Measurements from ENCODE around the gene SH3RF2. TPM values are rescaled to one million over a fixed set of nuclear protein-coding genes. Genes with fewer than 3 reads are reported as not detected.

SH3RF2 gene
- total and polyA plus RNA-seq, 2 of the 13 experiments (the other 11 are each of a cell fraction or from before 2014, with no cell fraction given), result 2.6 to 3.7 TPM

DNA sequence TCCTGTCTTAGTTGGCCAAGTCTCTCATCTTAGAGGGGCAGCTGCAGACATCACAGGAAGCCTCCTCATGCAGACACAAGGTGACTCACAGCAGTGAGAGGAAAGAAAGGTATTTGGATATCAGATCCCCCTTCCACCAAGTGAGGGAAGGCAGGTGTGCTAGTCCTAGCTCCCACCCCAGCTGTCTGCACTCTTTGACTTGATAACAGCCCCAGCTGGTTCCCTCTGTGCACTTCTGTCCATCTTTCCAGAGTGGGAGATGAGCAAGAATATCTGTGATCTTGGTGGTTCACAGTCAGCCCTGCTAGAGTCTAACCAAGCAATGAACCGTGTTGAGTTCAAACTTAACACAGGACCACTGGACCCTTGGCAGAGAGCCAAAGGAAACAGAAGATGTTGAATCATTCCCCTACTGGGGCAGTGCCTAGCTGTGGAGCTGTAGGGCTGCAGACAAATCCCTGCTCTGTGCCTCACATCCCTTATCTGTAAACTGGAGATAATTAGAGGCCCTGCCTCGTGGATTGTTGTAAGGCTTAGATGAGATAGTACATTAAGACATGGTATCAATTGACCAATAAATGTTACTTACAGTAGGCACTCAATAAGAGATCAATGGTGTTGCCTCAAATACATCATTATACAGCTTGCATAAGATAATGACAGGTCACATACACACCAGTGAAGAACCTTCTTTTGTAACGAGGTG lies 39.1 kb downstream of the SH3RF2 start (continued):
- TF ChIP-seq, protein P1, sequence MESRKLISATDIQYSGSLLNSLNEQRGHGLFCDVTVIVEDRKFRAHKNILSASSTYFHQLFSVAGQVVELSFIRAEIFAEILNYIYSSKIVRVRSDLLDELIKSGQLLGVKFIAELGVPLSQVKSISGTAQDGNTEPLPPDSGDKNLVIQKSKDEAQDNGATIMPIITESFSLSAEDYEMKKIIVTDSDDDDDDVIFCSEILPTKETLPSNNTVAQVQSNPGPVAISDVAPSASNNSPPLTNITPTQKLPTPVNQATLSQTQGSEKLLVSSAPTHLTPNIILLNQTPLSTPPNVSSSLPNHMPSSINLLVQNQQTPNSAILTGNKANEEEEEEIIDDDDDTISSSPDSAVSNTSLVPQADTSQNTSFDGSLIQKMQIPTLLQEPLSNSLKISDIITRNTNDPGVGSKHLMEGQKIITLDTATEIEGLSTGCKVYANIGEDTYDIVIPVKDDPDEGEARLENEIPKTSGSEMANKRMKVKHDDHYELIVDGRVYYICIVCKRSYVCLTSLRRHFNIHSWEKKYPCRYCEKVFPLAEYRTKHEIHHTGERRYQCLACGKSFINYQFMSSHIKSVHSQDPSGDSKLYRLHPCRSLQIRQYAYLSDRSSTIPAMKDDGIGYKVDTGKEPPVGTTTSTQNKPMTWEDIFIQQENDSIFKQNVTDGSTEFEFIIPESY (CRISPR knock-in tag; IDR thresholded peaks at IDR 0.05), result peak; percentile 9; the same call in 1 of the 2 replicates
- TF ChIP-seq, protein P2, sequence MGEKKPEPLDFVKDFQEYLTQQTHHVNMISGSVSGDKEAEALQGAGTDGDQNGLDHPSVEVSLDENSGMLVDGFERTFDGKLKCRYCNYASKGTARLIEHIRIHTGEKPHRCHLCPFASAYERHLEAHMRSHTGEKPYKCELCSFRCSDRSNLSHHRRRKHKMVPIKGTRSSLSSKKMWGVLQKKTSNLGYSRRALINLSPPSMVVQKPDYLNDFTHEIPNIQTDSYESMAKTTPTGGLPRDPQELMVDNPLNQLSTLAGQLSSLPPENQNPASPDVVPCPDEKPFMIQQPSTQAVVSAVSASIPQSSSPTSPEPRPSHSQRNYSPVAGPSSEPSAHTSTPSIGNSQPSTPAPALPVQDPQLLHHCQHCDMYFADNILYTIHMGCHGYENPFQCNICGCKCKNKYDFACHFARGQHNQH (CRISPR knock-in tag; IDR thresholded peaks at IDR 0.05), result peak; percentile 75; the same call in 1 of the 2 replicates
- TF ChIP-seq, protein P3, sequence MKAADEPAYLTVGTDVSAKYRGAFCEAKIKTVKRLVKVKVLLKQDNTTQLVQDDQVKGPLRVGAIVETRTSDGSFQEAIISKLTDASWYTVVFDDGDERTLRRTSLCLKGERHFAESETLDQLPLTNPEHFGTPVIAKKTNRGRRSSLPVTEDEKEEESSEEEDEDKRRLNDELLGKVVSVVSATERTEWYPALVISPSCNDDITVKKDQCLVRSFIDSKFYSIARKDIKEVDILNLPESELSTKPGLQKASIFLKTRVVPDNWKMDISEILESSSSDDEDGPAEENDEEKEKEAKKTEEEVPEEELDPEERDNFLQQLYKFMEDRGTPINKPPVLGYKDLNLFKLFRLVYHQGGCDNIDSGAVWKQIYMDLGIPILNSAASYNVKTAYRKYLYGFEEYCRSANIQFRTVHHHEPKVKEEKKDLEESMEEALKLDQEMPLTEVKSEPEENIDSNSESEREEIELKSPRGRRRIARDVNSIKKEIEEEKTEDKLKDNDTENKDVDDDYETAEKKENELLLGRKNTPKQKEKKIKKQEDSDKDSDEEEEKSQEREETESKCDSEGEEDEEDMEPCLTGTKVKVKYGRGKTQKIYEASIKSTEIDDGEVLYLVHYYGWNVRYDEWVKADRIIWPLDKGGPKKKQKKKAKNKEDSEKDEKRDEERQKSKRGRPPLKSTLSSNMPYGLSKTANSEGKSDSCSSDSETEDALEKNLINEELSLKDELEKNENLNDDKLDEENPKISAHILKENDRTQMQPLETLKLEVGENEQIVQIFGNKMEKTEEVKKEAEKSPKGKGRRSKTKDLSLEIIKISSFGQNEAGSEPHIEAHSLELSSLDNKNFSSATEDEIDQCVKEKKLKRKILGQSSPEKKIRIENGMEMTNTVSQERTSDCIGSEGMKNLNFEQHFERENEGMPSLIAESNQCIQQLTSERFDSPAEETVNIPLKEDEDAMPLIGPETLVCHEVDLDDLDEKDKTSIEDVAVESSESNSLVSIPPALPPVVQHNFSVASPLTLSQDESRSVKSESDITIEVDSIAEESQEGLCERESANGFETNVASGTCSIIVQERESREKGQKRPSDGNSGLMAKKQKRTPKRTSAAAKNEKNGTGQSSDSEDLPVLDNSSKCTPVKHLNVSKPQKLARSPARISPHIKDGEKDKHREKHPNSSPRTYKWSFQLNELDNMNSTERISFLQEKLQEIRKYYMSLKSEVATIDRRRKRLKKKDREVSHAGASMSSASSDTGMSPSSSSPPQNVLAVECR (CRISPR knock-in tag; IDR thresholded peaks at IDR 0.05; ENCODE audit: borderline replicate concordance), result peak; percentile 30; the same call in 1 of the 2 replicates
- TF ChIP-seq ZNF644 (CRISPR knock-in tag; IDR thresholded peaks at IDR 0.05; ENCODE audit: low read depth) (peak; percentile 84), TARDBP (CRISPR knock-in tag; IDR thresholded peaks at IDR 0.05) (peak; percentile 86), HDAC2 (CRISPR knock-in tag; IDR thresholded peaks at IDR 0.05) (peak; percentile 67), ZNF331 (CRISPR knock-in tag; IDR thresholded peaks at IDR 0.05) (peak; percentile 55; the same call in 1 of the 2 replicates), ZSCAN12 (CRISPR knock-in tag; IDR thresholded peaks at IDR 0.05) (no peak), ZNF33B (CRISPR knock-in tag; IDR thresholded peaks at IDR 0.05) (0 out of 2 replicates have a peak, but pooled peaks have one; percentile 23), CC2D1A (CRISPR knock-in tag; IDR thresholded peaks at IDR 0.05) (no peak), MTF1 (CRISPR knock-in tag; IDR thresholded peaks at IDR 0.05) (no peak), ZNF605 (CRISPR knock-in tag; IDR thresholded peaks at IDR 0.05) (no peak), ZNF335 (CRISPR knock-in tag; IDR thresholded peaks at IDR 0.05) (0 out of 2 replicates have a peak, but pooled peaks have one; percentile 18)
- TF ChIP-seq, protein P4, sequence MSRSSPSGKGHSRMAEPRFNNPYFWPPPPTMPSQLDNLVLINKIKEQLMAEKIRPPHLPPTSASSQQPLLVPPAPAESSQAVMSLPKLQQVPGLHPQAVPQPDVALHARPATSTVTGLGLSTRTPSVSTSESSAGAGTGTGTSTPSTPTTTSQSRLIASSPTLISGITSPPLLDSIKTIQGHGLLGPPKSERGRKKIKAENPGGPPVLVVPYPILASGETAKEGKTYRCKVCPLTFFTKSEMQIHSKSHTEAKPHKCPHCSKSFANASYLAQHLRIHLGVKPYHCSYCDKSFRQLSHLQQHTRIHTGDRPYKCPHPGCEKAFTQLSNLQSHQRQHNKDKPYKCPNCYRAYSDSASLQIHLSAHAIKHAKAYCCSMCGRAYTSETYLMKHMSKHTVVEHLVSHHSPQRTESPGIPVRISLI (CRISPR knock-in tag; IDR thresholded peaks at IDR 0.05; ENCODE audit: borderline replicate concordance), result no peak
- TF ChIP-seq, protein P5, sequence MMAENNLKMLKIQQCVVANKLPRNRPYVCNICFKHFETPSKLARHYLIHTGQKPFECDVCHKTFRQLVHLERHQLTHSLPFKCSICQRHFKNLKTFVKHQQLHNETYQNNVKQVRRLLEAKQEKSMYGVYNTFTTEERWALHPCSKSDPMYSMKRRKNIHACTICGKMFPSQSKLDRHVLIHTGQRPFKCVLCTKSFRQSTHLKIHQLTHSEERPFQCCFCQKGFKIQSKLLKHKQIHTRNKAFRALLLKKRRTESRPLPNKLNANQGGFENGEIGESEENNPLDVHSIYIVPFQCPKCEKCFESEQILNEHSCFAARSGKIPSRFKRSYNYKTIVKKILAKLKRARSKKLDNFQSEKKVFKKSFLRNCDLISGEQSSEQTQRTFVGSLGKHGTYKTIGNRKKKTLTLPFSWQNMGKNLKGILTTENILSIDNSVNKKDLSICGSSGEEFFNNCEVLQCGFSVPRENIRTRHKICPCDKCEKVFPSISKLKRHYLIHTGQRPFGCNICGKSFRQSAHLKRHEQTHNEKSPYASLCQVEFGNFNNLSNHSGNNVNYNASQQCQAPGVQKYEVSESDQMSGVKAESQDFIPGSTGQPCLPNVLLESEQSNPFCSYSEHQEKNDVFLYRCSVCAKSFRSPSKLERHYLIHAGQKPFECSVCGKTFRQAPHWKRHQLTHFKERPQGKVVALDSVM (CRISPR knock-in tag; IDR thresholded peaks at IDR 0.05), result peak; percentile 78
- TF ChIP-seq, protein P6, sequence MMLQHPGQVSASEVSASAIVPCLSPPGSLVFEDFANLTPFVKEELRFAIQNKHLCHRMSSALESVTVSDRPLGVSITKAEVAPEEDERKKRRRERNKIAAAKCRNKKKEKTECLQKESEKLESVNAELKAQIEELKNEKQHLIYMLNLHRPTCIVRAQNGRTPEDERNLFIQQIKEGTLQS (CRISPR knock-in tag; IDR thresholded peaks at IDR 0.05), result peak; percentile 35; the same call in 1 of the 2 replicates
